ENCODE results near the gene RNF121.

GRCh38 chr11:71914617-71915189 lies 14.1 kb upstream of the RNF121 start:
- no peak for TF ChIP-seq CTCF (IDR thresholded peaks at IDR 0.05; ENCODE audit: control extremely low read depth in 1 of 3, insufficient read depth in 1 of 3, low read depth in 1 of 3, low read length in 3 of 3)
- TF ChIP-seq CHD2 (IDR thresholded peaks at IDR 0.05; ENCODE audit: low read length): no peak

Data from H1 (cell line).